ENCODE results near the gene MYZAP.
"Not testable (repeated sequence)": the region's sequence is repeated elsewhere in the genome, so short reads cannot be mapped to it uniquely, and the experiment has no call there.

Gene MYZAP

DNA sequence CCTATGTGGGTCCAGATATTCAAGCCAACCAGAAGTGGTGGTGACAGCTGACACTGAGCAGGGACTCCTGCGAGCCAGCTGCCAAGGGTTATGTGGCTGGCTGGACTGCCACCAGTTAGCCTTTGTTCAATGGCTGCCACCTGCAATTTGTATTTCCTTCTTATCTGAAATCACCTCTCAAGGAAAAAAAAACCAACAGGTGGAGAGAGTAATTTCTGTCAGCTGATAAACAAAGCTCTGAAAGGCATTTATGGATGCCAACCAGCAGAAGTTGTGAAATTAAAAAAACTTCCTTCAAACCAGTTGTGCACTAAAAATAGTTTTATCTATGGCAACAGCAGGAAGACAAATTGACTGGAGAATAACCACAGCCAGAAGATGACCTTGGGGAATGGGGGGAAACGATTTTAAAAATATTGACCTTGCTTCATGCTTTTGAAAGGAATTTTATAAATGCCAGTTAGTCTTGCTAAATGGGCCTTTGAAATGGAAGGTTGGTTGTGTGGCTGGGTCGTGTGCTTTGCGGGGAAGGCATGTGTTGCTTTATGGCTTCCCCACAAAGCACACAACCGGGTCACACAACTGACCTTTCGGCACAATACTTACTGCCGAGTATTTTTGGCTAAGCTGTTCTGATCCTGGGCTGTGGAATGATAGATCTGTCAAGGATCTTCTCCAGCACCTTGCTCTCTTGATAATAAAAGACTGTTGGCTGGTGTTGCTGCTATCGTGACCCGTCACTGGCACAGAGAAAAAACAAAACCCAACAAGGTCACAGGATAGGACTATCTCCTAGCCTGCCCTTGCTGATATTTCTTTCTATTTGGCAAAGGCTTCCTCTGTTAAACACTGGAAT lies 3.5 kb downstream of the MYZAP start:
- DNase-seq: no peak

DNA sequence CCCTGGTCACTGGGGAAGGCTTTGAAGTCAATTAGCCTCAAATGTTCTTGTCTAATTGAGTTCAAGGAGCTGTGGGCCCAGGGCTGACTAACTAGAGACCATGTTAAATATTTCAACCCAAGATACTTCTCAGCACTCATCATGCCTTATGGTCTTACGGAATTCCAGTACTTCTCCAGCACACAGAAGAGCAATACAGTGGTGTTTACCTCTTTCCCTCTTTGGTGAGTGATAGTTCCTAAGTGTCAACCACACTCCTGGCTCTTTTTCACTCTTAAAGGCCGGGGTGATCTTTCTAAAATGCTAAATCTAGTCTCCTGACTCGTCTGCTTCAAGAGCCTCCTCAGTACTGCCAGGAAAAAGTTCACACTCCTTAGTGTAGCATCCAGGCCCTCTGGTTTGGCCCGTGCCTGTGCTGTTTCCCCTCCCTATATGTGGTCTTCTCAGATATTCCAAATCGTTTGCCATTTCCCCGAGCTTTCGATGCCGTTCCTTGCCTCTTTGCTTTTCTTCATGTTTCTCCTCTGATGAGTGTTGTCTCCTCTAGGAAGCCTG lies 4.7 kb downstream of the MYZAP start:
- no peak for DNase-seq

DNA sequence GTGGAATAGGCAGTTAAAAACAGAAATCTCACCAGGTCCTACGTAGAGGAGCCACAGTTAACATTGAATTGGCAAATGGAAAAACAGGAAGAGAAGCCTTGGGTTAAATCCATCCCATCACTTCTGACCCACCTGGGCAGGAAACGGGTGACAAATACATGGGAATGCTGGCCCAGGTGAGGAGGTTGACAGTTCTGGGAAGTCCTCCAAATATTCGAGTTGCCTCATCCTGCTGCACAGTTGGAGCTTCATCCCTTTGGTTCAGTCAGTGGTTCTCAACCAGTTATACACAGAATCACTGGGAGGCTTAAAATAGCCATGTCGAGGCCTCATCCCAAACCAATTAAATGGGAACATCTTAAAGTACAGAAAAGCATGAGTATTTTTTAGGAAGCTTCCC lies 5.3 kb downstream of the MYZAP start:
- DNase-seq: no peak

- no peak for DNase-seq
These were observed 5.7 kb downstream of the MYZAP start for GRCh38 chr15:57597431-57597830.

DNA sequence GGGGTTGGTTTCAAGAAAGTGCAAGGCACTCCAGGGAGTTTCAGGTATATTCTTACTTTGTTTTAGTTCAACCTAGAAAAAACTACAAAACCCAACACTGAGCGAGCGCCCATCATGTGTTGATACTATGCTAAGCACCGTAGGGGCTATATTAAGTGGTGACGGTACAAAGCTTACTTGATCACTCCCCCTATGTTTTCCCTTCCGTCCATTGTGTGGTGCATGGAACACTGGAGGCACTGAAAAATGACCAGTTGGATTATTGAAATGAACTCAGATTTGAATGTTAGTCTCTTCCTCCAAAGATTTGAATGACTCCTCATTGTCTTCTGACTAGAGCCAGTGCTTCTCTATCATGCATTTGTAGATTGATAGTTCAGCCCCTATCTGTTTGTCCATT lies 6.6 kb downstream of the MYZAP start:
- DNase-seq: no peak

DNA sequence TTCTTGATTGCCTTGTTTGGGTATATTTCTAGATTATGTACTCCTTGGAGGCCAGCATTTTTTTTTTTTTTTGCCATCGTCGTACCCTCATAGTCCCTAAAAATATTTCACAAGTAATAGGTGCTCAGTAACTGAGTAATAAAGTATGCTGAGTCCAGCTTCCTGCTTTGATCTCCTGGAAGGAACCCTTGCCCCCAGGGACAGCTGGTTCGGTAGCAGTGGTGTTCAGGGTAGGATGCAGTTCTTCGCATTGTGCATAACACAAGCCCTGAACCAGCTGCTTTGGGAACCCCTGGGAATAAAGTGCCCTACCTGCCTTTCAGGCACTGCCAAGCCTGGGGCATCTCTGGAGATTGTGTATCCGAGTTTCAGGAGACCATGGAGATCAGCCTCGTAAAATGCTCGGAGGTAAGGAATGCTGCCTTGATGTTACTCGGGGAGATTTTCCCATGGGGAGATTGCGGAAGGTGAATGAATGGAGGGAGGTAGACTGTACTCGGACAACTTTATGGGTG lies 7.6 kb downstream of the MYZAP start:
- DNase-seq: no peak

GRCh38 chr15:57600197-57600596 lies 8.5 kb downstream of the MYZAP start:
- no peak for DNase-seq

DNA sequence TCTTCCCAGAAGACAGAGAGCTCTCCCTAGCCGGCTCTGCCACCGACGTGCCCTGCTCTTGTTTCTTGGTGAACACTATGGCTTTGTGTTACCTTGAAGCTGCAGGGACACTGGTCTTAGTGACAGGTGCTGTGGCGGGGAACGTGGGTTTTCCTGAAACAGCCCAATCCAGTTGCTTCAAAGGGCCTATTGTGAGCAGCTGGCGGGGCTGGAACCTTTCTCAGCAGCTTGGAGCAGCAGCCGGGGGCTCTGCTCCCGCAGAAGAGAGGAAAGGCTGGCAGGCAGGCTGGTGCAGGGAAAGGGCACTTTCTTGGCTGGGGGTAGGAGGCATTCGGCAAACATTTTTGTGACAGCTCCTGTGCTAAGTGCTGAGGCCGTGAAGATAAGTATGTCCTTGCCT lies 12.8 kb downstream of the MYZAP start:
- DNase-seq: no peak

DNA sequence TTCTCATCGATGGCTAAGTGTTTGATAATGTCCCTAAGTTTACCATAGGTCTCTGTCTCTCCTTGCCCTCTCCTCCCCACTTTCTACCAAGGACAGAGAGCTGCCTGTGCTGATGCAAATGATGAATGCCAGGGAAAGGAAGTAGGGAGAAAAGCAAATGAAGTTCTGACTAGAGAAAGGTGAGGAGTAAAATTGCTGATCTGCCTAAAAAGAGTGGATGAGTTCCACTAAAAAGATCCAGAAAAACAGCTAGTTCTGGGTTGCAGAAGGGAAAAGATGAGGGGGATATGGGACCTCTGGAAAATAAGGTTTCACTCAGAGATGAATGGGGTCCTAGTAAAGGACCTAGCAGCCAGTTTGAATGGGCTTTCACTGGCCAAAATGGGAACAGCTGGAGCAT lies 13.8 kb downstream of the MYZAP start:
- DNase-seq: no peak

GRCh38 chr15:57606048-57606447 lies 14.3 kb downstream of the MYZAP start:
- no peak for DNase-seq

GRCh38 chr15:57606816-57607215 lies 15.1 kb downstream of the MYZAP start:
- no peak for DNase-seq

- no peak for DNase-seq
These were observed 15.9 kb downstream of the MYZAP start for GRCh38 chr15:57607570-57608000.

DNA sequence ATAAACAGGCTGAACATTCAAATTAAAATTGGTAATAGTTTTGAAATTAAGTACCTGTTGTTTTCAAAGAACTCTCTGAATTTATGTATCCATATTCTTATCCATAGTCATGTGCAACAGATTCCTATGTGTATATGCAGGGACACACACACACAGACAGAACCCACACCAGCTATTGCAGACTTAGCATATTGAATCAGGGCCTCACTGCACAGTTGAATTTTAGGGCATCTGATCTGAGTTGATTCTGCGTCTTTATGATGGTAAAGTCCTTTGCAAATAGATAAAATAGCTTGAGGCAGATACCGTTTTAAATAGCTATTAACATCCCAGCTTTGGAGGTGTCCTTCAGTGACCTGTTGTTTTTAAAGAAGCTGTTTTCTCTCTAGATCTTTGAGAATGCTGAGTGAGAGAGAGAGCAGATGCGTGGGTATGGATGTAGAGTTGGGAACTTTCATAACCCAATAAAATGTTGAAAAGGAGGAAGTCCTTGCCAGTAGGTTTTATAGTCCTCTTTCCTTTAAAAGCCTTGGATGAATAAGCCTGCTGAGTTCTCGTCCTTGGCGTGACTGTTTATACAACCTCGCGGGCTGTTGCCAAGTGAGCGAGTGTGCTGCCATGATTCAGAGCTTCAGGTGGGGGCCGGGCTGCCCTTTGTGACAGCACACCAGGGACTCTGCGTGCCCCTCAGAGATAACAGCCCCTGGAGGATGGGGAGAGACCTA lies 18.3 kb downstream of the MYZAP start:
- DNase-seq: no peak

- DNase-seq: no peak
These were observed 19.4 kb downstream of the MYZAP start for GRCh38 chr15:57611123-57611522.

DNA sequence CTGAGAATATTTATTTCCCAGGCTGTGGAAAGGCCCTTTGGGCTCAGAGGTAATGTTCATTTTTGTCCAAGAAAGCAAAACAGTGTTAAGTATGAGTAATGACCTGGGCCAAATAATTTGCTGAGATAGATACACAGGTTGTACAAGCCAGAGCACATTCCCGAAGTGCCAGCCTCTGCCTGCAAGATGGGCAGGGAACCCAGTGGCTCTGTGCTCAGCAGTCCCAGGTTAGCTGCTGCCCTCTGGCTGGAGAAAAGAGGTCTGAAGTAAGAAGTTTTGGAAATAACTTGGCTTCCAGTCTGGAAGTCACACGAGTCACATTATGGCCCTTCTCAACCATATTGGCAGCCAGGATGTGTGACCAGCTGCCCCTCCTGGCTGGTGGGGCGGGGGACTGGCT lies 20.2 kb downstream of the MYZAP start:
- DNase-seq: no peak

- DNase-seq: no peak
These were observed 22.5 kb downstream of the MYZAP start for GRCh38 chr15:57614241-57614640.

- not testable (repeated sequence) for DNase-seq
These were observed 24.3 kb downstream of the MYZAP start for GRCh38 chr15:57615951-57616496.

- no peak for DNase-seq
These were observed 26.6 kb downstream of the MYZAP start for GRCh38 chr15:57618325-57618724.

DNA sequence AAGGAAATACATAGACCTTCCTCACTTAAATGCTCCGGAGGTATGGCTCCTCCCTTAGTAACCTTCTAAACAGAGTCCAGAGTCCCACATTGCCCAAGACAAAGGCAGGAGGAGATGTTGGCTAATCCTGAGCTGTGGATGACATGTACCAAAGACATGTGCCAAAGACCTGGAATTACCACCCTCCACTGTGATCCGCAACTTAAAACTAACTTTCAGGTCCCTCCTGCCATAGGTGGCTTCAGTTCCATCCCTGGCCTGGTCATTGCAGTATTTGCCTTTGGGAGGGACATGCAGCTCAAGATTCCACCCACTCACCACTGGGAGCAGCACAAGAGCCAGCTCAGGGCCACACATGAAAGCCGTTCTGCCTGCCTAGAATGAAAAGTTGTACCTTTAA lies 28.0 kb downstream of the MYZAP start:
- no peak for DNase-seq

DNA sequence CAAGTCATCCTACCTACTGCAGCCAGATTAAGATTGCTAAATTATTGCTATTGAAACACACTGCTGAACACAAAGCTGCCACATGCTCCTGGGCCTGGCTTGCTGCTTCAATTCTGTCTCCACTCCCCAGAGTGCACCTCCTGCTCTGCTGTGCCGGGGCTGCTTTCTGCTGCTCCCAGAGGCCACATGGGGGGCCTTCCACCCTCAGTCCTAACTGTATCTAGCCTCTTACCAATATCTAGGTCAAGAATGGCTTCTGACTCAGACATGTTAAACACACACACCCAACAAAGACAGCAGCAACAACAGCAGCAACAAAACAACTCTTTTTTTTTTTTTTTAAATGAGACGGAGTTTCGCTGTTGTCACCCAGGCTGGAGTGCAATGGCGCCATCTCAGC lies 33.0 kb downstream of the MYZAP start:
- DNase-seq: no peak

DNA sequence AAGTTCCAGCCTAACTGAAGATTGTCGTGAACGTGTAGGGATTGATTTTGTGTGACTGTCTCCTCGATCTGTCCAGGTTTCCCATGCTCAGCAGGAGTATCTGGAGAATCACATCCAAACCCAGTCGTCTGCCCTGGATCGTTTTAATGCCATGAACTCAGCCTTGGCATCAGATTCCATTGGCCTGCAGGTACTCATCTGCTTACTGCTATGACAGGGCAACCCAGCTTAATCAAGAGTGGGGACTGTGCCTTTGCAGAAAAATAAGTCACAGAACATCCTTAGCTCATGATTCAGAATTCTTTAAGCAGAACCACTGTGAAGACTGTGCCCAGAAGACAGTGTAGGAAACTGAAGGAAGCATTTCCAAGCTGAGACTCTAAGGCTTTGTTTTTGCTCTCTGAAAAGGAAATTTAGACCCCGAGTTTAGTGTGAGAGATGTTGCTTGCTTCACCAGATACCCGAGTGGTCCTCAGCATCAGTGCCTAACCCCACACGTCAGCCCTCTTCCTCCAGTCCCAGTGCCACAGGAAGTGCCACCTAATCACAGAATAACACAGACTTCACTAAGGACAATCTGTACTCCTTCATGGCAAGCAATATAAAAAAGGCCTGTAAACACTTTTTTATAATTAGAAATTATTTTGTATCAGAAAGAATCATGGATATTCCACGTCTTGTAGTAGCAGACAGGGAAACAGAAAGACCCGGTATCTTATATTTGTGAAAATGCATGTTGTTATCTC lies 34.2 kb downstream of the MYZAP start:
- DNase-seq: no peak

GRCh38 chr15:57626713-57627440 lies 35.2 kb downstream of the MYZAP start:
- DNase-seq: no peak
